H1 (cell line): ENCODE results near the gene CROCC. TPM values are rescaled to one million over a fixed set of nuclear protein-coding genes. Genes with fewer than 3 reads are reported as not detected.
"Not testable (repeated sequence)": the region's sequence is repeated elsewhere in the genome, so short reads cannot be mapped to it uniquely, and the experiment has no call there.

Experiments used
- CTCF ChIA-PET: fragments of 300-600 bp; sonication (Branson Sonifier 250); formaldehyde crosslinking; loops from one replicate; lab custom pipeline; 2021; ENCODE audit not compliant: partially characterized antibody; lab: Charles Lee
- POLR2A ChIA-PET: fragments of 300-600 bp; sonication (Branson Sonifier 250); formaldehyde crosslinking; loops from one replicate; lab custom pipeline; 2021; ENCODE audit warnings: inconsistent platforms; ENCODE audit not compliant: partially characterized antibody; lab: Charles Lee
- DNase-seq, 2 experiments: peaks; one replicate each; pipeline versions ENCODE4 v3.0.0 to v3.0.0-alpha.2; 2010 to 2022; ENCODE audit warnings: low spot score in 2 of 2, low read depth in 1 of 2, mixed read lengths in 1 of 2
- FAIRE-seq: peaks from 2 replicates; lab custom pipeline; 2011; peaks lifted over from hg19 to GRCh38; lab: Jason Lieb, UNC
- H2AFZ ChIP-seq: 2 replicates; pipeline ENCODE4 v1.8.1; 2012; ENCODE audit warnings: low read length, inconsistent platforms
- H2AK5ac ChIP-seq: 2 replicates; pipeline ENCODE4 v1.6.1; 2013; ENCODE audit warnings: low read depth, low read length
- H2BK120ac ChIP-seq: replicated peaks from 2 replicates; pipeline ENCODE3; 2013; ENCODE audit warnings: low read depth, low read length, inconsistent platforms
- H2BK12ac ChIP-seq: 2 replicates; pipeline ENCODE4 v1.6.1; 2013; ENCODE audit warnings: low read depth, low read length
- H2BK15ac ChIP-seq: 2 replicates; pipeline ENCODE4 v1.6.1; 2013; ENCODE audit warnings: low read length
- H2BK20ac ChIP-seq: 2 replicates; pipeline ENCODE4 v1.6.1; 2013; ENCODE audit warnings: low read length
- H2BK5ac ChIP-seq: 2 replicates; pipeline ENCODE4 v1.6.1; 2013; ENCODE audit warnings: low read depth, low read length
- H3K14ac ChIP-seq: 2 replicates; pipeline ENCODE4 v1.6.1; 2013; ENCODE audit warnings: inconsistent platforms; ENCODE audit not compliant: insufficient read length
- H3K18ac ChIP-seq: 2 replicates; pipeline ENCODE4 v1.6.1; 2013; ENCODE audit warnings: low read length; ENCODE audit errors: extremely low read depth
- H3K23ac ChIP-seq: 2 replicates; pipeline ENCODE4 v1.6.1; 2013; ENCODE audit warnings: inconsistent platforms; ENCODE audit not compliant: insufficient read length
- H3K23me2 ChIP-seq: 2 replicates; pipeline ENCODE4 v1.6.1; 2013; ENCODE audit warnings: low read depth, low read length
- H3K27ac ChIP-seq: 2 replicates; pipeline ENCODE4 v1.6.1; 2011; ENCODE audit warnings: low read depth, low read length, inconsistent platforms
- H3K27me3 ChIP-seq, 4 experiments: replicated peaks in 1 of 4; 1 replicate in 1 of 4; 2 replicates in 3 of 4; pipeline versions ENCODE4 v1.6.1 to v1.8.1; 2011 to 2013; ENCODE audit warnings: low read length in 3 of 4, mild to moderate bottlenecking in 3 of 4, inconsistent platforms in 2 of 4, mixed read lengths in 2 of 4, moderate library complexity in 1 of 4; ENCODE audit not compliant: control insufficient read depth in 3 of 4, insufficient read depth in 3 of 4; ENCODE audit errors: extremely low read depth in 1 of 4
- H3K36me3 ChIP-seq, 4 experiments: 2 replicates each; pipeline versions ENCODE4 v1.6.1 to v1.8.1; 2011 to 2013; ENCODE audit warnings: mild to moderate bottlenecking in 4 of 4, low read length in 3 of 4, moderate library complexity in 2 of 4, control low read depth in 1 of 4, inconsistent platforms in 1 of 4; ENCODE audit not compliant: insufficient read depth in 4 of 4, control insufficient read depth in 2 of 4
- H3K4ac ChIP-seq: replicated peaks from 2 replicates; pipeline ENCODE3; 2013; ENCODE audit warnings: low read length, low read depth, mixed read lengths, inconsistent platforms; ENCODE audit not compliant: insufficient read length
- H3K4me1 ChIP-seq, 4 experiments: replicated peaks in 1 of 4; 1 replicate in 1 of 4; 2 replicates in 3 of 4; pipeline versions ENCODE4 v1.6.1 to v1.8.1; 2011 to 2013; ENCODE audit warnings: low read length in 3 of 4, inconsistent platforms in 2 of 4, mixed read lengths in 1 of 4; ENCODE audit not compliant: insufficient read depth in 4 of 4, control insufficient read depth in 3 of 4
- H3K4me2 ChIP-seq, 2 experiments: 2 replicates each; pipeline versions ENCODE4 v1.6.1 to v1.8.1; 2011 to 2013; ENCODE audit warnings: low read depth in 2 of 2, low read length in 2 of 2, control low read depth in 1 of 2, inconsistent platforms in 1 of 2, mild to moderate bottlenecking in 1 of 2; ENCODE audit not compliant: insufficient read depth in 1 of 2
- H3K4me3 ChIP-seq, 4 experiments: fragments of 200-600, 300-600 bp in 1 of 4; sonication (generic), shearing (Covaris generic), sonication (Bioruptor Twin) in 1 of 4; 2 replicates each; pipeline versions ENCODE4 v1.5.1 to v1.8.1; 2011 to 2016; ENCODE audit warnings: low read length in 4 of 4, low read depth in 3 of 4, control low read depth in 2 of 4, inconsistent platforms in 2 of 4, mild to moderate bottlenecking in 2 of 4, mixed read lengths in 1 of 4, moderate library complexity in 1 of 4; ENCODE audit not compliant: insufficient read depth in 2 of 4; ENCODE audit errors: extremely low read depth in 1 of 4
- H3K56ac ChIP-seq: replicated peaks from 2 replicates; pipeline ENCODE3; 2013; ENCODE audit warnings: low read depth, mild to moderate bottlenecking, mixed read lengths, low read length, inconsistent platforms; ENCODE audit not compliant: insufficient read length
- H3K79me1 ChIP-seq: 2 replicates; pipeline ENCODE4 v1.6.1; 2013; ENCODE audit warnings: low read depth, low read length, control low read depth
- H3K79me2 ChIP-seq, 2 experiments: 2 replicates each; pipeline versions ENCODE4 v1.6.1 to v1.8.1; 2012 to 2013; ENCODE audit warnings: low read length in 2 of 2, mild to moderate bottlenecking in 2 of 2, inconsistent platforms in 1 of 2; ENCODE audit not compliant: insufficient read depth in 2 of 2, control insufficient read depth in 1 of 2
- H3K9ac ChIP-seq, 4 experiments: replicated peaks in 1 of 4; 1 replicate in 1 of 4; 2 replicates in 3 of 4; pipeline versions ENCODE4 v1.6.1 to v1.8.1; 2011 to 2013; ENCODE audit warnings: low read depth in 3 of 4, low read length in 3 of 4, control low read depth in 2 of 4, mild to moderate bottlenecking in 2 of 4, moderate library complexity in 2 of 4, inconsistent platforms in 1 of 4; ENCODE audit errors: extremely low read depth in 1 of 4
- H3K9me3 ChIP-seq, 2 experiments: 2 replicates each; pipeline versions ENCODE4 v1.6.1 to v1.8.1; 2012 to 2013; ENCODE audit warnings: mild to moderate bottlenecking in 2 of 2, moderate library complexity in 2 of 2, control low read depth in 1 of 2, inconsistent platforms in 1 of 2, low read depth in 1 of 2, low read length in 1 of 2, mixed read lengths in 1 of 2; ENCODE audit not compliant: insufficient read depth in 2 of 2
- H4K20me1 ChIP-seq, 2 experiments: replicated peaks in 1 of 2; 2 replicates each; pipeline versions ENCODE3 to v1.8.1; 2011 to 2013; ENCODE audit warnings: inconsistent platforms in 2 of 2, low read length in 2 of 2, mild to moderate bottlenecking in 1 of 2; ENCODE audit not compliant: insufficient read depth in 2 of 2, control insufficient read depth in 1 of 2
- H4K5ac ChIP-seq: 2 replicates; pipeline ENCODE4 v1.6.1; 2013; ENCODE audit warnings: low read length, low read depth, mixed read lengths, inconsistent platforms; ENCODE audit not compliant: insufficient read length
- H4K8ac ChIP-seq: 2 replicates; pipeline ENCODE4 v1.8.0; 2013; ENCODE audit warnings: mild to moderate bottlenecking, moderate library complexity, low read length, inconsistent platforms; ENCODE audit not compliant: insufficient read depth; ENCODE audit errors: extremely low read depth
- H4K91ac ChIP-seq: replicated peaks from 2 replicates; pipeline ENCODE3; 2013; ENCODE audit warnings: low read length, mixed read lengths, inconsistent platforms; ENCODE audit not compliant: insufficient read length
- CREB1 ChIP-seq: IDR thresholded peaks from 2 replicates; pipeline ENCODE4 v1.6.1; 2012; ENCODE audit warnings: inconsistent platforms
- GTF2F1 ChIP-seq: IDR thresholded peaks from 2 replicates; pipeline ENCODE4 v1.6.1; 2012; ENCODE audit warnings: low read depth, low read length, improper control_type of control experiment, borderline replicate concordance
- POLR2A ChIP-seq, 2 experiments: IDR thresholded peaks; 1 replicate in 1 of 2; 2 replicates in 1 of 2; pipeline ENCODE4 v1.6.1; 2011; ENCODE audit warnings: low read depth in 2 of 2, low read length in 2 of 2, mild to moderate bottlenecking in 2 of 2; ENCODE audit errors: control extremely low read depth in 1 of 2
- POLR2AphosphoS5 ChIP-seq: IDR thresholded peaks from 2 replicates; pipeline ENCODE4 v1.6.1; 2011; ENCODE audit warnings: low read depth, low read length
- RBBP5 ChIP-seq: IDR thresholded peaks from 2 replicates; pipeline ENCODE4 v1.7.1; 2012; ENCODE audit warnings: low read depth, mild to moderate bottlenecking, inconsistent platforms, low read length, moderate library complexity, borderline replicate concordance
- SIN3A ChIP-seq, 2 experiments: IDR thresholded peaks in 1 of 2; conservative IDR thresholded peaks in 1 of 2; 2 replicates each; pipeline ENCODE4 v1.6.1; 2011 to 2012; ENCODE audit warnings: low read length in 2 of 2, improper control_type of control experiment in 1 of 2, low read depth in 1 of 2, mild to moderate bottlenecking in 1 of 2
- SP4 ChIP-seq: IDR thresholded peaks from 2 replicates; pipeline ENCODE4 v1.6.1; 2012; ENCODE audit warnings: low read length, inconsistent platforms
- TAF1 ChIP-seq: IDR thresholded peaks from 2 replicates; pipeline ENCODE4 v1.6.1; 2011; ENCODE audit warnings: mild to moderate bottlenecking, low read depth, low read length
- TAF7 ChIP-seq: optimal IDR thresholded peaks from 2 replicates; pipeline ENCODE3; 2011; ENCODE audit warnings: low read depth, mild to moderate bottlenecking, inconsistent platforms, low read length, moderate library complexity, borderline replicate concordance
- TBP ChIP-seq: IDR thresholded peaks from 2 replicates; pipeline ENCODE4 v1.6.1; 2011; ENCODE audit warnings: low read depth, low read length, improper control_type of control experiment
- WGBS, 2 experiments: shearing (Covaris generic) in 1 of 2; methylation state at CpG; one replicate each; pipeline versions ENCODE4 v1.1.6 to v1.1.7; 2013 to 2015; ENCODE audit warnings: low lambda C conversion rate in 2 of 2, mixed read lengths in 2 of 2, inconsistent platforms in 1 of 2, low coverage in 1 of 2, missing lambda C conversion rate in 1 of 2; ENCODE audit not compliant: insufficient replicate concordance in 2 of 2, insufficient coverage in 1 of 2, insufficient read length in 1 of 2; ENCODE audit errors: extremely low coverage in 1 of 2, missing lambda C conversion rate in 1 of 2; 5-methylcytosine and 5-hydroxymethylcytosine counted together
- polyA plus RNA-seq, 7 experiments: library from polyadenylated mRNA; depleted of rRNA in 3 of 7; stranded (reverse) in 5 of 7; unstranded in 2 of 7; fragments of >200 nt in 5 of 7; fragments of 200-250 nt in 2 of 7; gene quantifications; 1 replicate in 5 of 7; 2 replicates in 1 of 7; 4 replicates in 1 of 7; pipeline versions ENCODE4 v1.2.1 to v1.2.3, GENCODE V29; 2011 to 2013; ENCODE audit warnings: missing spikeins in 2 of 7, mixed read lengths in 2 of 7
- total RNA-seq: library from RNA; stranded (reverse); fragmentation: NEBNext Ultra II Directional; extraction: Animal tissue kit (Norgen Biotek cat#: 25700); gene quantifications from 2 replicates; pipeline ENCODE4 v1.2.1, GENCODE V29; 2021
- TF ChIP-seq, protein P1 (sequence below): IDR thresholded peaks from 2 replicates; pipeline ENCODE4 v1.6.1; 2012; ENCODE audit warnings: low read length, inconsistent platforms

Gene CROCC
- total and polyA plus RNA-seq, 2 of the 8 experiments (the other 6 are each of a cell fraction or from before 2014, with no cell fraction given): 12.1 to 39.5 TPM

DNA sequence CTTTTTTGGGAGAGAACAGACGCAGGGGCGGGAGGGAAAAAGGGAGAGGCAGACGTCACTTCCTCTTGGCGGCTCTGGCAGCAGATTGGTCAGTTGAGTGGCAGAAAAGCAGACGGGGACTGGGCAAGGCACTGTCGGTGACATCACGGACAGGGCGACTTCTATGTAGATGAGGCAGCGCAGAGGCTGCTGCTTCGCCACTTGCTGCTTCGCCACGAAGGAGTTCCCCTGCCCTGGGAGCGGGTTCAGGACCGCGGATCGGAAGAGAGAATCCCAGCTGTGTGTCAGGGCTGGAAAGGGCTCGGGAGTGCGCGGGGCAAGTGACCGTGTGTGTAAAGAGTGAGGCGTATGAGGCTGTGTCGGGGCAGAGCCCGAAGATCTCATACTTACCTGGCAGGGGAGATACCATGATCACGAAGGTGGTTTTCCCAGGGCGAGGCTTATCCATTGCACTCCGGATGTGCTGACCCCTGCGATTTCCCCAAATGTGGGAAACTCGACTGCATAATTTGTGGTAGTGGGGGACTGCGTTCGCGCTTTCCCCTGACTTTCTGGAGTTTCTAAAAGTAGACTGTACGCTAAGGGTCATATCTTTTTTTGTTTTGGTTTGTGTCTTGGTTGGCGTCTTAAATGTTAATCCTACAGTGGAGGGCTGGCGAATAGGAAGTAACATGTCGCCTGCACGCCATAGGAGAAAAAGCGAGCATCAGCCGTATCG is 26.0 kb upstream of the CROCC start, which contains the start of gene RNU1-2:
Gene RNU1-2 (plus strand): TSS at position 383 of the 718 bp plus-strand sequence.
- not testable (repeated sequence) for H3K79me1 ChIP-seq, H3K36me3 ChIP-seq, H2AFZ ChIP-seq, H3K14ac ChIP-seq, H3K9me3 ChIP-seq, H3K23ac ChIP-seq, H3K4ac ChIP-seq, H2BK20ac ChIP-seq, FAIRE-seq, H2BK15ac ChIP-seq, H3K23me2 ChIP-seq, H3K27me3 ChIP-seq, H2BK12ac ChIP-seq, H3K79me2 ChIP-seq, H4K20me1 ChIP-seq, H3K4me1 ChIP-seq, H4K91ac ChIP-seq
- peak within 1 kb of the TSS; percentile 80 for H4K5ac ChIP-seq
- peak within 1 kb of the TSS; percentile 22 for H2BK120ac ChIP-seq
- H3K18ac ChIP-seq: peak within 1 kb of the TSS; percentile 73
- peak within 1 kb of the TSS; percentile 39 to 59 (median 42) for H3K4me3 ChIP-seq
- peak within 1 kb of the TSS; percentile 97; the same call in 1 of the 2 replicates for H4K8ac ChIP-seq
- peak; percentile 84 to 89 for DNase-seq
- peak within 1 kb of the TSS; percentile 80 to 97 (median 92) for H3K9ac ChIP-seq
- peak within 1 kb of the TSS; percentile 70 to 91 for H3K4me2 ChIP-seq
- WGBS, 2 experiments: 1% methylated on average over 19 of the region's 39 CpGs; no CpG with 5 or more reads in 1 of the 2 experiments
- 0 out of 2 replicates have a peak, but pooled peaks have one; percentile 46 for TF ChIP-seq TAF1
- peak; percentile 73 for TF ChIP-seq CREB1
- TF ChIP-seq SIN3A (conservative IDR thresholded peaks at IDR 0.05 in 1 of 2, IDR thresholded peaks at IDR 0.05 in 1 of 2; ENCODE audit: low read depth in 1 of 2, low read length in 2 of 2): peak in 1 of 2 experiments; percentile 26; a peak in 1 of 4 replicates
- 0 out of 2 replicates have a peak, but pooled peaks have one; percentile 8 for TF ChIP-seq RBBP5
- TF ChIP-seq TBP: peak; percentile 73; the same call in 1 of the 2 replicates
- TF ChIP-seq POLR2AphosphoS5: peak; percentile 89
- peak; percentile 86; the same call in 1 of the 2 replicates for TF ChIP-seq SP4
- peak; percentile 88 for TF ChIP-seq GTF2F1
- TF ChIP-seq, protein P1, sequence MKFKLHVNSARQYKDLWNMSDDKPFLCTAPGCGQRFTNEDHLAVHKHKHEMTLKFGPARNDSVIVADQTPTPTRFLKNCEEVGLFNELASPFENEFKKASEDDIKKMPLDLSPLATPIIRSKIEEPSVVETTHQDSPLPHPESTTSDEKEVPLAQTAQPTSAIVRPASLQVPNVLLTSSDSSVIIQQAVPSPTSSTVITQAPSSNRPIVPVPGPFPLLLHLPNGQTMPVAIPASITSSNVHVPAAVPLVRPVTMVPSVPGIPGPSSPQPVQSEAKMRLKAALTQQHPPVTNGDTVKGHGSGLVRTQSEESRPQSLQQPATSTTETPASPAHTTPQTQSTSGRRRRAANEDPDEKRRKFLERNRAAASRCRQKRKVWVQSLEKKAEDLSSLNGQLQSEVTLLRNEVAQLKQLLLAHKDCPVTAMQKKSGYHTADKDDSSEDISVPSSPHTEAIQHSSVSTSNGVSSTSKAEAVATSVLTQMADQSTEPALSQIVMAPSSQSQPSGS: peak; percentile 94
- peak; percentile 79 to 96 for TF ChIP-seq POLR2A (IDR thresholded peaks at IDR 0.05; ENCODE audit: control extremely low read depth in 1 of 2, low read depth in 2 of 2, low read length in 2 of 2)
- TF ChIP-seq TAF7: peak; percentile 97
- peak within 1 kb of the TSS; percentile 78; the same call in 1 of the 2 replicates for H2AK5ac ChIP-seq
- peak within 1 kb of the TSS; percentile 99 for H3K27ac ChIP-seq
- H3K56ac ChIP-seq: peak within 1 kb of the TSS; percentile 53
- ChIA-PET CTCF (interaction anchor here (0.7 to 1.4 kb wide), 3 partner anchors 11 to 275 kb away, joined by 3 to 5 read pairs (median 3); no protein-coding TSS in a partner anchor), POLR2A (interaction anchor here (0.8 to 2.8 kb wide), 8 partner anchors 9 to 257 kb away, joined by 3 to 28 read pairs (median 3); partner anchors contain the start of gene CROCC)
- peak within 1 kb of the TSS; percentile 100 for H2BK5ac ChIP-seq
